HL-60 (cell line): ENCODE data around the gene ZSCAN5A.

Experiments used
- CTCF ChIP-seq: IDR thresholded peaks from one replicate; pipeline ENCODE4 v1.5.1; 2011; ENCODE audit warnings: low read length, control low read depth, inconsistent platforms; ENCODE audit not compliant: insufficient read depth
- POLR2AphosphoS5 ChIP-seq: IDR thresholded peaks from 2 replicates; pipeline ENCODE4 v1.6.1; 2012; ENCODE audit warnings: low read depth
- REST ChIP-seq: IDR thresholded peaks from 2 replicates; pipeline ENCODE4 v1.6.1; 2012; ENCODE audit warnings: low read depth; ENCODE audit not compliant: insufficient replicate concordance
- SPI1 ChIP-seq: IDR thresholded peaks from 2 replicates; pipeline ENCODE4 v1.6.1; 2012; ENCODE audit warnings: low read depth, mild to moderate bottlenecking, borderline replicate concordance

GRCh38 chr19:56272161-56272798 lies 42.4 kb downstream of the ZSCAN5A start, which contains the start of gene EDDM13:
- TF ChIP-seq CTCF (no peak), REST (no peak), POLR2AphosphoS5 (no peak), SPI1 (no peak)
